ENCODE results near the gene NAP1L2. TPM values are rescaled to one million over a fixed set of nuclear protein-coding genes. Genes with fewer than 3 reads are reported as not detected.
"Not testable (repeated sequence)": the region's sequence is repeated elsewhere in the genome, so short reads cannot be mapped to it uniquely, and the experiment has no call there.

NAP1L2 gene
- total RNA-seq, 1 donor from 2014 or later, result 11.5 TPM

DNA sequence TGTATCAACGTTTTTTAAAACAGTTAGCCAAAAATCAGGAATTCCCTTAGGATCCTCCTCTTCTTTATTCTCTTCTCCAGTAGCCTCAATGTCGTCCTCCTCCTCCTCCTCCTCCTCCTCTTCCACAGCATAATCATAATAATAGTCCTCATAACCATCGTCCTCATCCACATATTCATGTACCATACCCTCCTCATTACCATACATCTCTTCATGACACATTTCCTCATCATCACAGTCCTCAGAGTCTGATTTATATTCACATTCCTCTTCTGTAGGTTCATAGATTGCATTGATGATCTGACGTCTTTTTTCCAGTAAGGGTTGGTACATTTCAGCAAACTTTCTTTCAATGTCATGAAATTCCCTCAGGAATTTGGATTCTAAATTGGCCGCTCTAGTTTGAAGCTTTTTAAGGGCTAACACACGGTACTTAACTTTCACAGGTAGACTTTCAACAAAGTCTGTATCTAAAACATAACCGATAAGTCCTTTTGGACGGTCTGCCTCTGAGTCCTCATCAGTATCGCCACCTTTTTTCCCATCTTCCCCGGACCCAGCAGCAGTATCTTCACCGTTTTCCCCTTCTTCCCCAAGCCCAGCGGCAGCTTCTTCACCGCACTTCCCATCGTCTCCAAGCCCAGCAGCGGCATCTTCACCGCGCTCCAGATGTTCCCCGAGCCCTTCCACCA is 771 bp downstream of the NAP1L2 start:
- peak; percentile 3 for DNase-seq (ENCODE audit: low spot score)
- peak overlapping the region; percentile 65 for H3K27ac Mint-ChIP-seq (ENCODE audit: unreplicated experiment)
- peak overlapping the region; percentile 97 for H3K4me3 Mint-ChIP-seq (ENCODE audit: unreplicated experiment)
- no peaks in the 10 kb centered on the region for H3K36me3 Mint-ChIP-seq (ENCODE audit: low read depth, unreplicated experiment)
- peaks cover 2% of the 10 kb centered on the region for H3K27me3 Mint-ChIP-seq (ENCODE audit: unreplicated experiment)
- H3K4me1 Mint-ChIP-seq (ENCODE audit: unreplicated experiment), result peaks cover 16% of the 10 kb centered on the region
- no peaks in the 10 kb centered on the region for H3K9me3 Mint-ChIP-seq (ENCODE audit: unreplicated experiment)
- TF ChIP-seq CTCF (IDR thresholded peaks at IDR 0.05; ENCODE audit: unreplicated experiment), result no peak

DNA sequence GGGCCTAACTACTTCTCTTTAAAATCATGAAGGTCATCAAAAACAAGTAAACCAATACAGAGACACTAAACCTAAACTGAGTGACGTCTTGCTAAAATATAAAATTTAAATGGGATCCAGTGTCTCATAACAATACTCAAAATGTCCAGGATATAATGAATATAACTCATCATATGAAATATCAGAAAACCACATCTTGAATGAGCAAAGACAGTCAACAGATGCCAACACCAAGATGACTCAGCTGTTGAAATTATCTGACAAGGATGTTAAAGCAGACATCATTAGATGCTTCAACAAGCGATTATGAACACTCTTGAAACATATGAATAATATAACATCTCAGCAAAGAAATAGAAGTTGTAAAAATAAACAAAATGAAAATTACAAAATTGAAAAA is 8.3 kb downstream of the NAP1L2 start:
- Mint-ChIP-seq H3K36me3 (ENCODE audit: low read depth, unreplicated experiment) (no peaks in the 10 kb centered on the region), H3K27me3 (ENCODE audit: unreplicated experiment) (peaks cover 1% of the 10 kb centered on the region), H3K4me3 (ENCODE audit: unreplicated experiment) (no peak overlapping the region), H3K9me3 (ENCODE audit: unreplicated experiment) (peaks cover 4% of the 10 kb centered on the region), H3K27ac (ENCODE audit: unreplicated experiment) (no peak overlapping the region), H3K4me1 (ENCODE audit: unreplicated experiment) (no peaks in the 10 kb centered on the region)
- no peak for TF ChIP-seq CTCF (IDR thresholded peaks at IDR 0.05; ENCODE audit: unreplicated experiment)
- no peak for DNase-seq (ENCODE audit: low spot score)

GRCh38 chrX:73182502-73183114 is 32.0 kb downstream of the NAP1L2 start:
- Mint-ChIP-seq H3K4me1 (ENCODE audit: unreplicated experiment) (no peaks in the 10 kb centered on the region), H3K4me3 (ENCODE audit: unreplicated experiment) (no peak overlapping the region), H3K36me3 (ENCODE audit: low read depth, unreplicated experiment) (peaks cover 4% of the 10 kb centered on the region), H3K9me3 (ENCODE audit: unreplicated experiment) (peaks cover 5% of the 10 kb centered on the region), H3K27me3 (ENCODE audit: unreplicated experiment) (peaks cover 2% of the 10 kb centered on the region), H3K27ac (ENCODE audit: unreplicated experiment) (no peak overlapping the region)
- TF ChIP-seq CTCF (IDR thresholded peaks at IDR 0.05; ENCODE audit: unreplicated experiment), result no peak
- no peak for DNase-seq (ENCODE audit: low spot score)

DNA sequence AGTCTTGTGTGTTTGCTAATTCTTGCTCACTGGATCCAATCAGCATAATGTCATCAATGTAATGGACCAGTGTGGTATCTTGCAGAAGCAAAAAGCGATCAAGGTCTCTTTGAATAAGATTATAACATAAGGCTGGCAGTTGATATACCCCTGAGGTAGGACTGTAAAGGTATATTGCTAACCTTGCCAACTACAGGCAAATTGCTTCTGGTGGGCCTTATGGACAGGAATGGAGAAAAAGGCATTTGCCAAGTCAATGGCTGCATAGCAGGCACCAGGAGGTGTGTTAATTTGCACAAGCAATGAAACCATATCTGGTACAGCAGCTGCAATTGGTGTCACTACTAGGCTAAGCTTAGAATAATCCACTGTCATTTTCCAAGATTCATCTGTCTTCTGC is 45.7 kb downstream of the NAP1L2 start:
- not testable (repeated sequence) for H3K9me3 Mint-ChIP-seq (ENCODE audit: unreplicated experiment)

More for the DNA sequence above, 45.7 kb downstream of the NAP1L2 start:
- not testable (repeated sequence) for H3K4me1 Mint-ChIP-seq (ENCODE audit: unreplicated experiment); H3K36me3 Mint-ChIP-seq (ENCODE audit: low read depth, unreplicated experiment); H3K27ac Mint-ChIP-seq (ENCODE audit: unreplicated experiment); H3K4me3 Mint-ChIP-seq (ENCODE audit: unreplicated experiment); DNase-seq (ENCODE audit: low spot score); H3K27me3 Mint-ChIP-seq (ENCODE audit: unreplicated experiment)

Other genes with a start within 250 kb of the NAP1L2 start
- 9.4 TPM for gene PABPC1L2B, start 211.9 kb downstream of the NAP1L2 start, total RNA-seq (ENCODE audit: unreplicated experiment)
- 3.8 TPM for gene PABPC1L2A, start 135.3 kb downstream of the NAP1L2 start, total RNA-seq (ENCODE audit: unreplicated experiment)
- not detected for gene CDX4, start 232.2 kb upstream of the NAP1L2 start, total RNA-seq (ENCODE audit: unreplicated experiment)